ENCODE results near the gene JAZF1. TPM values are rescaled to one million over a fixed set of nuclear protein-coding genes. Genes with fewer than 3 reads are reported as not detected.

The JAZF1 gene
- total RNA-seq, 1 experiment from 2014 or later = 3.4 TPM

- ChIA-PET RAD21 (ENCODE audit: low non-redundant PET in 1 of 2, low total read pairs in 2 of 2, uncharacterized antibody in 2 of 2, unreplicated experiment in 2 of 2) (no interaction called here), CTCF (no interaction called here), POLR2A (no interaction called here)
- no peaks in the 10 kb centered on the region for H3K79me2 ChIP-seq (ENCODE audit: insufficient read depth, low read length)
- no peak overlapping the region for H3K4me3 ChIP-seq (replicated peaks in 1 of 2; ENCODE audit: low read depth in 1 of 2, low read length in 2 of 2)
- no peak for ATAC-seq
- no TSS peak for BruUV-seq (replicated peaks)
- intact Hi-C loops (cut with micrococcal nuclease) = no loop called here
- no peaks in the 10 kb centered on the region for H4K20me1 ChIP-seq (ENCODE audit: insufficient read depth)
- H3K4me2 ChIP-seq (ENCODE audit: low read length) = no peak overlapping the region
- no peak for DNase-seq (ENCODE audit: low read depth, low spot score)
- no peak for TF ChIP-seq MAX (IDR thresholded peaks at IDR 0.05)
- no peak for TF ChIP-seq SP1 (IDR thresholded peaks at IDR 0.05; ENCODE audit: low read depth)
- TF ChIP-seq SRF (IDR thresholded peaks at IDR 0.05; ENCODE audit: low read depth) = no peak
- no peak for TF ChIP-seq ZNF274 (IDR thresholded peaks at IDR 0.05; ENCODE audit: low read depth, low read length)
- H3K27me3 ChIP-seq (ENCODE audit: insufficient read depth, low read length) = no peaks in the 10 kb centered on the region
- peaks cover 6 to 8% of the 10 kb centered on the region in 2 experiments; a peak in 2 of 4 replicates for H3K4me1 ChIP-seq (ENCODE audit: control insufficient read depth in 1 of 2, insufficient read depth in 2 of 2, low read length in 2 of 2)
- H3K9me3 ChIP-seq (ENCODE audit: control insufficient read depth in 1 of 2, insufficient read depth in 1 of 2, low read depth in 1 of 2, low read length in 2 of 2) = no peaks in the 10 kb centered on the region
- H2AFZ ChIP-seq (ENCODE audit: low read depth, low read length, poor library complexity, severe bottlenecking) = no peak overlapping the region
- H3K36me3 ChIP-seq (ENCODE audit: control insufficient read depth in 1 of 2, insufficient read depth in 2 of 2, low read length in 2 of 2) = no peaks in the 10 kb centered on the region
- no peak overlapping the region for H3K9ac ChIP-seq (ENCODE audit: low read length)
- no peaks in the 10 kb centered on the region for H3K9me2 ChIP-seq (ENCODE audit: insufficient read depth)
- no peak overlapping the region for H3K27ac ChIP-seq (ENCODE audit: low read depth, low read length)
These were observed 308.0 kb downstream of the JAZF1 start for GRCh38 chr7:27872356-27873275.

- TF ChIP-seq EZH2 (IDR thresholded peaks at IDR 0.05) = no peak
- no peaks in the 10 kb centered on the region for H3K36me3 ChIP-seq (ENCODE audit: control insufficient read depth in 1 of 2, insufficient read depth in 2 of 2, low read length in 2 of 2)
- no peaks in the 10 kb centered on the region for H3K9me3 ChIP-seq (ENCODE audit: control insufficient read depth in 1 of 2, insufficient read depth in 1 of 2, low read depth in 1 of 2, low read length in 2 of 2)
- no peaks in the 10 kb centered on the region for H4K20me1 ChIP-seq (ENCODE audit: insufficient read depth)
- no peak overlapping the region for H3K9ac ChIP-seq (ENCODE audit: low read length)
- no peak overlapping the region for H3K27ac ChIP-seq (ENCODE audit: low read depth, low read length)
- RAD21 ChIA-PET (ENCODE audit: low non-redundant PET in 1 of 2, low total read pairs in 2 of 2, uncharacterized antibody in 2 of 2, unreplicated experiment in 2 of 2) = interaction anchor here in 1 of 2 experiments (0.6 kb wide), 1 partner anchor 126 kb away, joined by 3 read pairs; no protein-coding TSS in a partner anchor
- H3K79me2 ChIP-seq (ENCODE audit: insufficient read depth, low read length) = no peaks in the 10 kb centered on the region
- no TSS peak for BruUV-seq (replicated peaks)
- no peak for DNase-seq (ENCODE audit: low read depth, low spot score)
- no peak for ATAC-seq
- H3K4me2 ChIP-seq (ENCODE audit: low read length) = no peak overlapping the region
- H2AFZ ChIP-seq (ENCODE audit: low read depth, low read length, poor library complexity, severe bottlenecking) = no peak overlapping the region
- CTCF ChIA-PET = no interaction called here
- no peaks in the 10 kb centered on the region for H3K9me2 ChIP-seq (ENCODE audit: insufficient read depth)
- no peak overlapping the region for H3K4me3 ChIP-seq (replicated peaks in 1 of 2; ENCODE audit: low read depth in 1 of 2, low read length in 2 of 2)
- H3K4me1 ChIP-seq (ENCODE audit: control insufficient read depth in 1 of 2, insufficient read depth in 2 of 2, low read length in 2 of 2) = peaks cover 6 to 8% of the 10 kb centered on the region in 2 experiments; a peak in 2 of 4 replicates
- no peaks in the 10 kb centered on the region for H3K27me3 ChIP-seq (ENCODE audit: insufficient read depth, low read length)
- POLR2A ChIA-PET = no interaction called here
- intact Hi-C loops (cut with micrococcal nuclease) = no loop called here
These were observed 308.7 kb downstream of the JAZF1 start for GRCh38 chr7:27871866-27872265.
